SK-N-SH treated with all-trans-retinoic acid at 6 μM for 48 hours (cell line): ENCODE data around the gene FBXW2.

Source experiments
- ATAC-seq: fragments of 200-7000 bp; cut with Tn5 transposase; 3 replicates; pipeline ENCODE4 v1.9.1; 2020; ENCODE audit warnings: mild to moderate bottlenecking, moderate library complexity
- BACH2 ChIP-seq: fragments of 250-450 bp; sonication (Bioruptor Pico); IDR thresholded peaks from 2 replicates; pipeline ENCODE4 v1.9.0; 2021; ENCODE audit warnings: mild to moderate bottlenecking, borderline replicate concordance
- CSDC2 ChIP-seq: fragments of 250-450 bp; sonication (Bioruptor Pico); IDR thresholded peaks from 2 replicates; pipeline ENCODE4 v1.5.0; 2020; ENCODE audit warnings: mild to moderate bottlenecking, moderate library complexity
- ESRRG ChIP-seq: fragments of 250-450 bp; sonication (Bioruptor Pico); IDR thresholded peaks from 2 replicates; pipeline ENCODE4 v1.6.1; 2021; ENCODE audit warnings: mild to moderate bottlenecking
- GLIS3 ChIP-seq: fragments of 250-450 bp; sonication (Bioruptor Pico); IDR thresholded peaks from 2 replicates; pipeline ENCODE4 v1.5.0; 2020; ENCODE audit warnings: mild to moderate bottlenecking, moderate library complexity
- ISL1 ChIP-seq: fragments of 250-450 bp; sonication (Bioruptor Pico); IDR thresholded peaks from 2 replicates; pipeline ENCODE4 v2.1.2; 2022; ENCODE audit warnings: mild to moderate bottlenecking, moderate library complexity
- PPARA ChIP-seq: fragments of 250-450 bp; sonication (Bioruptor Pico); IDR thresholded peaks from 2 replicates; pipeline ENCODE4 v1.5.0; 2020; ENCODE audit warnings: mild to moderate bottlenecking, borderline replicate concordance
- RARB ChIP-seq: fragments of 250-450 bp; sonication (Bioruptor Pico); IDR thresholded peaks from 2 replicates; pipeline ENCODE4 v1.8.0; 2021; ENCODE audit warnings: mild to moderate bottlenecking, moderate library complexity
- SNAI2 ChIP-seq: fragments of 250-450 bp; sonication (Bioruptor Pico); IDR thresholded peaks from 2 replicates; pipeline ENCODE4 v1.5.0; 2020; ENCODE audit warnings: mild to moderate bottlenecking, moderate library complexity
- TCF4 ChIP-seq: fragments of 250-450 bp; sonication (Bioruptor Pico); IDR thresholded peaks from 2 replicates; pipeline ENCODE4 v1.8.0; 2021; ENCODE audit warnings: mild to moderate bottlenecking, moderate library complexity, borderline replicate concordance
- TOX ChIP-seq: fragments of 250-450 bp; sonication (Bioruptor Pico); IDR thresholded peaks from 2 replicates; pipeline ENCODE4 v1.8.0; 2021; ENCODE audit warnings: mild to moderate bottlenecking, moderate library complexity, borderline replicate concordance
- ZC3H10 ChIP-seq: fragments of 250-450 bp; sonication (Bioruptor Pico); IDR thresholded peaks from 2 replicates; pipeline ENCODE4 v1.5.1; 2021; ENCODE audit warnings: mild to moderate bottlenecking, moderate library complexity
- ZFP3 ChIP-seq: fragments of 250-450 bp; sonication (Bioruptor Pico); IDR thresholded peaks from 2 replicates; pipeline ENCODE4 v1.5.0; 2020; ENCODE audit warnings: mild to moderate bottlenecking, moderate library complexity
- ZFP30 ChIP-seq: fragments of 450-650 bp; formaldehyde crosslinking; IDR thresholded peaks from 2 replicates; pipeline ENCODE4 v1.5.0; 2022; ENCODE audit warnings: mild to moderate bottlenecking, moderate library complexity
- ZNF70 ChIP-seq: fragments of 450-650 bp; formaldehyde crosslinking; IDR thresholded peaks from 2 replicates; pipeline ENCODE4 v1.5.0; 2020; ENCODE audit warnings: mild to moderate bottlenecking, moderate library complexity
- ZNF8 ChIP-seq: fragments of 450-650 bp; formaldehyde crosslinking; IDR thresholded peaks from 2 replicates; pipeline ENCODE4 v1.5.0; 2020; ENCODE audit warnings: mild to moderate bottlenecking, moderate library complexity
- TF ChIP-seq, protein P1 (sequence below): fragments of 250-450 bp; sonication (Bioruptor Pico); IDR thresholded peaks from 2 replicates; pipeline ENCODE4 v1.5.1; 2021; ENCODE audit warnings: mild to moderate bottlenecking, moderate library complexity
- TF ChIP-seq, protein P2 (sequence below): fragments of 250-450 bp; sonication (Bioruptor Pico); IDR thresholded peaks from 2 replicates; pipeline ENCODE4 v1.5.1; 2020; ENCODE audit warnings: low read depth, mild to moderate bottlenecking, moderate library complexity
- TF ChIP-seq, protein P3 (sequence below): fragments of 250-450 bp; sonication (Bioruptor Pico); IDR thresholded peaks from 2 replicates; pipeline ENCODE4 v1.5.0; 2020; ENCODE audit warnings: mild to moderate bottlenecking, moderate library complexity
- TF ChIP-seq, protein P4 (sequence below): fragments of 250-450 bp; sonication (Bioruptor Pico); IDR thresholded peaks from 2 replicates; pipeline ENCODE4 v1.8.0; 2021; ENCODE audit warnings: low read depth, mild to moderate bottlenecking, moderate library complexity, borderline replicate concordance
- TF ChIP-seq, protein P5 (sequence below): fragments of 250-450 bp; sonication (Bioruptor Pico); IDR thresholded peaks from 2 replicates; pipeline ENCODE4 v1.8.0; 2020; ENCODE audit warnings: mild to moderate bottlenecking, moderate library complexity, borderline replicate concordance

The FBXW2 gene

DNA sequence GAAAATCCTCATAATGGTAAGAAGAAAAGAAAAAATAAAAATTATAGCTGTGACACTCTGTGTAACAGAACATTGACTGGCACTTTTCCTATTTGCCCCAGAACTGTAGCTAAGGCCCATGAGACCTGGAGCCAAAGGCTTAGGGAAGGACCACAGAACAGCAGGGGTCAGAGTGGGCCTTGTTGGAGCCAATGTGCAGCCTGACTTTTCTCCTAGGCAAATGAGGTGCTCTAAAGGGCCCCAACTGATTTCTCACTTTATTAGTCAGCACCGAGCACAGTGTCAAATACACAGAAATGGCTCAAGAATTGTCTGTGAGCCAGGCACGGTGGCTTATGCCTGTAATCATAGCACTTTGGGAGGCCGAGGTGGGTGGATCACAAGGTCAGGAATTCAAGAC, 74.9 kb downstream of the FBXW2 start:
- no peak for ATAC-seq
- TF ChIP-seq ZFP3 (CRISPR knock-in tag) (no peak), TCF4 (no peak), ZNF70 (CRISPR knock-in tag) (no peak), PPARA (CRISPR knock-in tag) (no peak), ZFP30 (CRISPR knock-in tag) (no peak), ESRRG (CRISPR knock-in tag) (no peak), GLIS3 (CRISPR knock-in tag) (no peak), TOX (no peak), CSDC2 (CRISPR knock-in tag) (no peak)
- TF ChIP-seq, protein P1, sequence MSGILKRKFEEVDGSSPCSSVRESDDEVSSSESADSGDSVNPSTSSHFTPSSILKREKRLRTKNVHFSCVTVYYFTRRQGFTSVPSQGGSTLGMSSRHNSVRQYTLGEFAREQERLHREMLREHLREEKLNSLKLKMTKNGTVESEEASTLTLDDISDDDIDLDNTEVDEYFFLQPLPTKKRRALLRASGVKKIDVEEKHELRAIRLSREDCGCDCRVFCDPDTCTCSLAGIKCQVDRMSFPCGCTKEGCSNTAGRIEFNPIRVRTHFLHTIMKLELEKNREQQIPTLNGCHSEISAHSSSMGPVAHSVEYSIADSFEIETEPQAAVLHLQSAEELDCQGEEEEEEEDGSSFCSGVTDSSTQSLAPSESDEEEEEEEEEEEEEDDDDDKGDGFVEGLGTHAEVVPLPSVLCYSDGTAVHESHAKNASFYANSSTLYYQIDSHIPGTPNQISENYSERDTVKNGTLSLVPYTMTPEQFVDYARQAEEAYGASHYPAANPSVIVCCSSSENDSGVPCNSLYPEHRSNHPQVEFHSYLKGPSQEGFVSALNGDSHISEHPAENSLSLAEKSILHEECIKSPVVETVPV, result no peak
- TF ChIP-seq, protein P2, sequence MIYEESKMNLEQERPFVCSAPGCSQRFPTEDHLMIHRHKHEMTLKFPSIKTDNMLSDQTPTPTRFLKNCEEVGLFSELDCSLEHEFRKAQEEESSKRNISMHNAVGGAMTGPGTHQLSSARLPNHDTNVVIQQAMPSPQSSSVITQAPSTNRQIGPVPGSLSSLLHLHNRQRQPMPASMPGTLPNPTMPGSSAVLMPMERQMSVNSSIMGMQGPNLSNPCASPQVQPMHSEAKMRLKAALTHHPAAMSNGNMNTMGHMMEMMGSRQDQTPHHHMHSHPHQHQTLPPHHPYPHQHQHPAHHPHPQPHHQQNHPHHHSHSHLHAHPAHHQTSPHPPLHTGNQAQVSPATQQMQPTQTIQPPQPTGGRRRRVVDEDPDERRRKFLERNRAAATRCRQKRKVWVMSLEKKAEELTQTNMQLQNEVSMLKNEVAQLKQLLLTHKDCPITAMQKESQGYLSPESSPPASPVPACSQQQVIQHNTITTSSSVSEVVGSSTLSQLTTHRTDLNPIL (CRISPR knock-in tag), result no peak
- TF ChIP-seq, protein P3, sequence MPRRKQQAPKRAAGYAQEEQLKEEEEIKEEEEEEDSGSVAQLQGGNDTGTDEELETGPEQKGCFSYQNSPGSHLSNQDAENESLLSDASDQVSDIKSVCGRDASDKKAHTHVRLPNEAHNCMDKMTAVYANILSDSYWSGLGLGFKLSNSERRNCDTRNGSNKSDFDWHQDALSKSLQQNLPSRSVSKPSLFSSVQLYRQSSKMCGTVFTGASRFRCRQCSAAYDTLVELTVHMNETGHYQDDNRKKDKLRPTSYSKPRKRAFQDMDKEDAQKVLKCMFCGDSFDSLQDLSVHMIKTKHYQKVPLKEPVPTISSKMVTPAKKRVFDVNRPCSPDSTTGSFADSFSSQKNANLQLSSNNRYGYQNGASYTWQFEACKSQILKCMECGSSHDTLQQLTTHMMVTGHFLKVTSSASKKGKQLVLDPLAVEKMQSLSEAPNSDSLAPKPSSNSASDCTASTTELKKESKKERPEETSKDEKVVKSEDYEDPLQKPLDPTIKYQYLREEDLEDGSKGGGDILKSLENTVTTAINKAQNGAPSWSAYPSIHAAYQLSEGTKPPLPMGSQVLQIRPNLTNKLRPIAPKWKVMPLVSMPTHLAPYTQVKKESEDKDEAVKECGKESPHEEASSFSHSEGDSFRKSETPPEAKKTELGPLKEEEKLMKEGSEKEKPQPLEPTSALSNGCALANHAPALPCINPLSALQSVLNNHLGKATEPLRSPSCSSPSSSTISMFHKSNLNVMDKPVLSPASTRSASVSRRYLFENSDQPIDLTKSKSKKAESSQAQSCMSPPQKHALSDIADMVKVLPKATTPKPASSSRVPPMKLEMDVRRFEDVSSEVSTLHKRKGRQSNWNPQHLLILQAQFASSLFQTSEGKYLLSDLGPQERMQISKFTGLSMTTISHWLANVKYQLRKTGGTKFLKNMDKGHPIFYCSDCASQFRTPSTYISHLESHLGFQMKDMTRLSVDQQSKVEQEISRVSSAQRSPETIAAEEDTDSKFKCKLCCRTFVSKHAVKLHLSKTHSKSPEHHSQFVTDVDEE (CRISPR knock-in tag), result no peak

DNA sequence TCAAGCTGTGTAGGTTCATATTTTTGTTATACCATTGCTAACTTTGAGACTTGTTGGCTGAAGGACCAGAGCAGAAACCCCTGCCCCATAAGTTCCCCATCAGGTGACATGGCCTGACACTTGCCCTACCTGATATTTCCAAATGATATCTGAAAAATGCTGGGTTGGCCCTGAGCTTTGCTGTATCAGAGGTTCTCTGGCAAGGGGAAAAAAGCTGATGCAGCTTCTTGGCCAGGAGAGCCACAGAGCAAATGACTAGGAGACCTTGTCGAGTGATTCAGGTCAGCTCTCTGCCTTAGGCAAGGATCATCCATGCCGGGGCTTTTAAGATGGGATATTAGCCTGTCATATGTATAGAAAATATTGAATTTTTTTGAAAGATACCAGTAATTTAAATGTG, 76.0 kb downstream of the FBXW2 start:
- no peak for TF ChIP-seq ISL1 (CRISPR knock-in tag)
- TF ChIP-seq CSDC2 (CRISPR knock-in tag), result no peak
- no peak for TF ChIP-seq ESRRG (CRISPR knock-in tag)
- no peak for TF ChIP-seq RARB (CRISPR knock-in tag)
- no peak for TF ChIP-seq SNAI2 (CRISPR knock-in tag)
- TF ChIP-seq BACH2, result no peak
- no peak for TF ChIP-seq ZNF8 (CRISPR knock-in tag)
- TF ChIP-seq TOX, result no peak
- TF ChIP-seq, all 23 proteins: peak for 0
- ATAC-seq, result no peak

DNA sequence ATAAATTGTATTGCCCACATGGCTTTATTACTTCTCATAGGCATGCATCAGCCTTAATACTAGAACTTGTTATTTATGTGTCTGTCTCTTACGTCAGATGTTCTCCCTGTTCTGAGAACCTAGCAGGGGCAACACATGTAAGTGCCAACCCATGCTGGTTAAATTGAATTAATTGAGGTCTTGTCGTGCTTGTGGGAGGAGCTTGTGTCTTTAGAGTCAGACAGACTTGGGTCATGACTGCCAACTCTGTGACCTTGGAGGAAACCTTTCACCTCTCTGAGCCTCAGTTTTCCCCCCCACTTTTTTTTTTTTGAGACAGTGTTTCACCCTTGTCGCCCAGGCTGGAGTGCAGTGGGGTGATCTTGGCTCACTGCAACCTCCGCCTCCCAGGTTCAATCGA, 76.7 kb downstream of the FBXW2 start:
- TF ChIP-seq, protein P2 (CRISPR knock-in tag), result no peak
- TF ChIP-seq, protein P1, result no peak
- no peak for TF ChIP-seq ZFP3 (CRISPR knock-in tag)
- TF ChIP-seq GLIS3 (CRISPR knock-in tag), result no peak
- no peak for TF ChIP-seq TCF4
- TF ChIP-seq ESRRG (CRISPR knock-in tag), result no peak
- no peak for TF ChIP-seq ZNF8 (CRISPR knock-in tag)
- TF ChIP-seq, protein P4, sequence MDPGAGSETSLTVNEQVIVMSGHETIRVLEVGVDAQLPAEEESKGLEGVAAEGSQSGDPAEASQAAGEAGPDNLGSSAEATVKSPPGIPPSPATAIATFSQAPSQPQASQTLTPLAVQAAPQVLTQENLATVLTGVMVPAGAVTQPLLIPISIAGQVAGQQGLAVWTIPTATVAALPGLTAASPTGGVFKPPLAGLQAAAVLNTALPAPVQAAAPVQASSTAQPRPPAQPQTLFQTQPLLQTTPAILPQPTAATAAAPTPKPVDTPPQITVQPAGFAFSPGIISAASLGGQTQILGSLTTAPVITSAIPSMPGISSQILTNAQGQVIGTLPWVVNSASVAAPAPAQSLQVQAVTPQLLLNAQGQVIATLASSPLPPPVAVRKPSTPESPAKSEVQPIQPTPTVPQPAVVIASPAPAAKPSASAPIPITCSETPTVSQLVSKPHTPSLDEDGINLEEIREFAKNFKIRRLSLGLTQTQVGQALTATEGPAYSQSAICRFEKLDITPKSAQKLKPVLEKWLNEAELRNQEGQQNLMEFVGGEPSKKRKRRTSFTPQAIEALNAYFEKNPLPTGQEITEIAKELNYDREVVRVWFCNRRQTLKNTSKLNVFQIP (CRISPR knock-in tag), result no peak
- no peak for ATAC-seq

DNA sequence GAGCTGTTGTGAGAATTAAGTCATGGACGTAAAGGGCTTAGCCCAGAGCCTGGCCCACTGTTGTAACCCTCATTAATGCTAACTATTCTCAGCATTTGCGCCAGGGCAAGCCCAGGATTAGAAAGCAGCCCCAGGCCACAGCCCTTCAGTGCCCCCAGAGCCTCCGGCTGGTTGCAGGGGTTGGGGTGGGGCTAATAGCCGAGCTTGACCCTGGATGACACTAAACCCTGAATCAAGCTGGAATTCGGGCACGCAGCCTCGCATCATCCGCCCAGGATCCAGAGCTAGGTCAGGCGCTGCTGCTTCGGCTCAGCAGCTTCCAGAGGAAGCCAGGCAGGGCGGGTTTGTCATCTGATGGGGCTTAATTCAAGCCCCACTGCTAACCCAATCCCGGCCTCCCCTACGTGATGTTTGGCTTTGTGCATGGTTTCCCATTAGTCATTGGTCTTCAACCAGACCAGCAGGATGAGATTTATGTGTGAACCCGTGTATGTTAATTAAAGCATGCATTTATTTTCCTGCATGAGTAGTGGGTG, 77.8 kb downstream of the FBXW2 start:
- ATAC-seq, result no peak
- TF ChIP-seq ZC3H10 (CRISPR knock-in tag), result no peak
- TF ChIP-seq SNAI2 (CRISPR knock-in tag), result no peak
- TF ChIP-seq, protein P2 (CRISPR knock-in tag), result no peak
- TF ChIP-seq, protein P1, result no peak
- TF ChIP-seq ZNF8 (CRISPR knock-in tag), result no peak
- no peak for TF ChIP-seq ESRRG (CRISPR knock-in tag)
- TF ChIP-seq GLIS3 (CRISPR knock-in tag), result no peak
- no peak for TF ChIP-seq TCF4
- no peak for TF ChIP-seq ISL1 (CRISPR knock-in tag)
- no peak for TF ChIP-seq RARB (CRISPR knock-in tag)
- TF ChIP-seq, protein P5, sequence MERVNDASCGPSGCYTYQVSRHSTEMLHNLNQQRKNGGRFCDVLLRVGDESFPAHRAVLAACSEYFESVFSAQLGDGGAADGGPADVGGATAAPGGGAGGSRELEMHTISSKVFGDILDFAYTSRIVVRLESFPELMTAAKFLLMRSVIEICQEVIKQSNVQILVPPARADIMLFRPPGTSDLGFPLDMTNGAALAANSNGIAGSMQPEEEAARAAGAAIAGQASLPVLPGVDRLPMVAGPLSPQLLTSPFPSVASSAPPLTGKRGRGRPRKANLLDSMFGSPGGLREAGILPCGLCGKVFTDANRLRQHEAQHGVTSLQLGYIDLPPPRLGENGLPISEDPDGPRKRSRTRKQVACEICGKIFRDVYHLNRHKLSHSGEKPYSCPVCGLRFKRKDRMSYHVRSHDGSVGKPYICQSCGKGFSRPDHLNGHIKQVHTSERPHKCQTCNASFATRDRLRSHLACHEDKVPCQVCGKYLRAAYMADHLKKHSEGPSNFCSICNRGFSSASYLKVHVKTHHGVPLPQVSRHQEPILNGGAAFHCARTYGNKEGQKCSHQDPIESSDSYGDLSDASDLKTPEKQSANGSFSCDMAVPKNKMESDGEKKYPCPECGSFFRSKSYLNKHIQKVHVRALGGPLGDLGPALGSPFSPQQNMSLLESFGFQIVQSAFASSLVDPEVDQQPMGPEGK, result no peak
